RCC 7860 (cell line): ENCODE data around the gene COL18A1.
"Not testable (repeated sequence)": the region's sequence is repeated elsewhere in the genome, so short reads cannot be mapped to it uniquely, and the experiment has no call there.

ENCODE experiments used
- DNase-seq: peaks from one replicate; pipeline ENCODE4 v3.0.0-alpha.2; 2015; ENCODE audit warnings: low spot score
- FAIRE-seq: peaks from 2 replicates; lab custom pipeline; 2012; peaks lifted over from hg19 to GRCh38; lab: Jason Lieb, UNC

The COL18A1 gene

DNA sequence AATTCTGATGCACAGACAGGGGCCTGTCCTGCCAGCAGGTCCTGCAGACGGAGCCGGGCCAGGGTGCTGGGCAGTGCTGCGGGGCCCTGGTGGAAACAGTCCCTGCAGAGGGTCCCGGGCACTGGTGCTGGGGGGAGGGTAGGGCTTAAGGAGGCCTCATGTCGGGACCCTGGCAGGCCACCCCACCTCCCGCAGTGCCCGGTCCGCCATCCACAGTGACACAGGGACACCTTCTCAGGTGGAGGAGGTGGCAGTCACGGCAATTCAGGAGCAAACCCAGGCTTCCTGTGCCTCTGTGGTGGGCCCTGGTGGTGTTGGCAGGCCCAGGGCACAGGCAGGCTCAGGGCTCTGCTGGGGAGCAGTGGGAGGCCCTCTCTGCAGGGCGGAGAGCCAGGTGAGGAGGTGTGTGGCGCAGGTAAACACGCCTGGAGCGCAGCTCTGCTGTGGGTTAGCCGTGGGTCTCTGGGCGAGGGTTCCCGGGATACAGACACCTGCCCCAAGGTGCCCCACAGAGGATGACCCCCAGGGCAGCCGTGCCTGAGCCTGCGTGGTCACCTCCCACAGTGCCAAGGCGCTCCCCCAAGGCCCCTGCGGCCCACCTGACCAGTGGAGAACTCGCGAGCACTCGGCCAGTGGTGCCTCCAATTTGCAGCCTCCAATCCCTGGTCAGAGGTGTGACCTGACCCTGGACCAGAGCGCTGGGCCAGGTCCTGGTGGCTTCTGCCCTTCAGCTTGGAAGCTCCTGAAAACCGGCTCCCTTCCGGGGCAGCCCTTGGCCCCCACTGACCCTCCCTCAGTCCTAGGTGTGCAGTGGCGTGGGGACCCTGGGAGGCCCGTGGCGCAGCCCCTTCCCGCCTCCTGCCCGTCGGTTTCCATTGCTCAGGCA lies 19.2 kb downstream of the COL18A1 start:
- FAIRE-seq (no peak), DNase-seq (no peak)

DNA sequence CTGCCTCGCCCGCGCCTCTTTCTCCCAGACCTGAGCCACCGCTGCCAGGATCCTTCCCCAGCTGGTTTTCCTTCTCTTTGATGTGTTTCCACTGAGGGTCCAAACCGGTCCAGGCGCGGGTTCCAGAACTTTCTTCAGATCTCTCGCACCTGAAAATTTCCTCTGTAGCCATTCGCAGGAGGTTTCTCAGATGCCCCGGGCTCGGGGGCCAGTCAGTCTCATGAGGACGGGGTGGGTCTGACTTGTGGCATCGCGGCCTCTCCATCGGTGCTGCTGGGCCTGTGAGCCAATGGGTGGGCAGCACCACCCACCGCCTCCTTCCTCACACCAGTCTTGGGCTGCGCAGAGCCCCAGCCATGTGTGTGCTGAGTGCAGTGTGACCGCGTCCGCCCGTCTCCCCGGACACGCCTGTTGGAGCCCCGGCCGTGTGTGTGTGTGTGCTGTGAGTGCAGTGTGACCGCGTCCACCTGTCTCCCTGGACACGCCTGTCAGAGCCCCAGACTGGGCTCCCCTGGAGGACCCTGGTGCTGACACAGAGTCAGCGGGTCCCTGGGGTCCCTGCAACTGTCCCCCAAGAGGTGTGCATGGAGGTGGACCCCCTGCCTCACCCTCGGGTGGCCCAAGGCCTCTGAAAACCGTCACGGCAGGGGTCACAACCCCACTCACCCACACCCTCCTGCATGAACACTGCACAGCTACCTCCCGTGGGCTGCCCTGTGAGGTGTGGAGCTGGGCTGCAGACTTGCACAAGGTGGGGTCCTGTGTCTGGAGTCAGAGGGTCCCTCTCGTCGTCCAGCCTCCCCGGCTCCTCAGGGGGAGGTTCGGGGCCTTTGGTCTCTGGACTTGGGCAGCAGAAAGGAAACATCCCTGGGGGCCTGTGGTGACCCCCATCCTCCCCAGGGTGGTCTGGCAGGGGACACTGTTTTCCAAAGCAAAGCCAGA lies 20.2 kb downstream of the COL18A1 start:
- no peak for FAIRE-seq
- DNase-seq, result no peak

DNA sequence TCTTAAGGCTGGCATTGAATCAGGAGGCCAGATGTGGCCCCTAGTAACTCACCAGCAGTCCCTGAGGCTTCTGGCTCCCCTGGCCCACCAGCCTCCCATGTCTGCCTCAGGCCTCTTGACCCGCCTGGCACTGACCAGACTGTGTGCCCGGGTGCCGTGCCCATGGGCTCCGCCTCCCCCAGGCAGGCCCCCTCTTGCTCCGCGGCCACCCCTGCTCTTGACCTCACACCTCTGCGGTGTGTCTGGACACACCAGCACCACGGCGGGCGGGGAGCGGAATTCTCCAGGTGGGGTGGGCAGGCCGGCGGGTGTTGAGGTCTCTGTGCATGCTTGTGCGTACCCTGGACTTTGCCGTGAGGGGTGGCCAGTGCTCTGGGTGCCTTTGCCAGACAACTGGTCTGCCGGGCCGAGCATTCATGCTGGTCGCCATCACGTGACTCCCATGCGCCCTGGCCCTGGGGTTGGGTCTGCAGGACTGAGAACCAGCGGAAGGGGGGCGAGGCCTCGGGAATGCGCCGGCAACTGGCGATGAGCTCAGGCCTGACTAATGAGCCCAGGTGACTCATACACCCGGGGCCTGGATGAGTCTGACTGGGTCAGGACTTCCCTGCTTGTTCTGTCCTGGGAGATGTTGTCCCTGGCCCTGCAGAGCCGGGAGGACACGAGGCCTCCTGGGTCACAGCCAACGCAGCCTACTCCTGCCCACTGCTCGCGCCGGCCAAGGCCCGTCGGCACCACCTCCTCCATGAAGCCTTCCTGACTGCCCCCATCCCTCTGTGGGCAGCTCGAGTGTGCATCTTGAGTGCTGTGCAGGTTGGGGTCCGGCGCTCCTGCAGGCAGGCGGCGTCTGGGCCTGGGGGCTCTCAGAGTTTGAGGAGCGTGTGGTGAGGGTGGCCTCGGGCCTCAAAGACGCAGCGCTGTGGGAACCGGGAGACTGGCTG lies 22.6 kb downstream of the COL18A1 start:
- FAIRE-seq (peak; percentile 94), DNase-seq (peak; percentile 98)

DNA sequence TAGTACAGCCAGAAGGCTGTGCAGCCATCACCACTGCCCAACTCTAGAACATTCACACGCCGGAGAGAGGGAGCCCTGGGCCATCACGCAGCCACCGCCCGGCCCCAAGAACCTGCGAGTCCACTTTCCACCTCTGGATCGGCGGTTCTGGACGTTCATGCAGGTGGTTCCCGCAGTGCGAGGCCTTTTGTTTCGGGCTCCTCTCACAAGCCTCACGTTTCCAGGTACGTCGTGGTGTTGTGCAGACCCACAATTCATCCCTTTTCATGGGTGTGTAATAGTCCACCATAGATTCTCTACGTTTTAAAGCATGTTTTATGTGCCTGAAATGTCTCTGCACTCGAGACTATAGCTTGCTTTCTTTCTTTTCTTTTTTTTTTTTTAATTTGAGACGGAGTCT lies 23.6 kb downstream of the COL18A1 start:
- FAIRE-seq, result no peak

DNA sequence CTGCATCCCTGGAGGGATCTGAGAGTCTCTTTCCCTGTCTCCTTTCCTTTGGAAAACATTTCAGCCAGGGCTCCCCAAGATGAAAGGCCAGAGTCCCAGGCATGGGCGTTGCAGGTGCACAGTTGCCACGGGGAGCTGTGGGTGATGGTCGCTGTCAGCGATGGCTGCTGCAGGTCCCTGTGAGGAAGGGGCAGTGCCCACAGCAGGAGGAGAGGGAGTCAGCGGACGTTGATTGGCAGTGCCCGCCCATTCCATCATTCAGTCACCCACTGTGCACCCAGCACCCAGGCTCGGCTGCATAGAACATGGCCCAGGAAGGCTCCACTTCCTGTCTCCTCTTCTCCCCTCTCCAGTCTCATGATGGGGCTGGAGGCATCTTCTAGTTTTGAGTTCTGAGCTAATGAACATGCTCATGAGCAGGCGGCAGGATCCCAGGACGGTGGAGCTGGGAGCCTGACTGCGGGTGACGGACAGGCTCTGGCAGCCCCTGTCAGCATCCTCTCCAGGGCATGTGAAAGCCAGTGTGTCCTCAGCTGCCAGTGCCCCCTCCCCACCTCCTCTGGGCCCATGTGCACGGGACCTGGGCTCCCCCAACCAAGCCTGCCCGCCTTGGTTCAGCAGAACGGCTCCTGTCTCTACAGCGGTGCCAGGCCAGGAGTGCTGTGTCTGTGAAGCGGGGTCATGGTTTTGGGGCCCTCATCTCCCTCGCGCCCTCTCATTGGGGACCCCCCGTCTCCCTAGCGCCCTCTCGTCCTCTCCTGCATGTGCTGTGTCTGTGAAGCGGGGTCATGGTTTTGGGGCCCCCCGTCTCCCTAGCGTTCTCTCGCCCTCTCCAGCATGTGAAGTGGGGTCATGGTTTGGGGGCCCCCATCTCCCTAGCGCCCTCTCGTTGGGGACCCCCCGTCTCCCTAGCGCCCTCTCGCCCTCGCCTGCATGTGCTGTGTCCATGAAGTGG lies 24.5 kb downstream of the COL18A1 start:
- no peak for DNase-seq

More for the DNA sequence above, 23.6 kb downstream of the COL18A1 start:
- no peak for DNase-seq

DNA sequence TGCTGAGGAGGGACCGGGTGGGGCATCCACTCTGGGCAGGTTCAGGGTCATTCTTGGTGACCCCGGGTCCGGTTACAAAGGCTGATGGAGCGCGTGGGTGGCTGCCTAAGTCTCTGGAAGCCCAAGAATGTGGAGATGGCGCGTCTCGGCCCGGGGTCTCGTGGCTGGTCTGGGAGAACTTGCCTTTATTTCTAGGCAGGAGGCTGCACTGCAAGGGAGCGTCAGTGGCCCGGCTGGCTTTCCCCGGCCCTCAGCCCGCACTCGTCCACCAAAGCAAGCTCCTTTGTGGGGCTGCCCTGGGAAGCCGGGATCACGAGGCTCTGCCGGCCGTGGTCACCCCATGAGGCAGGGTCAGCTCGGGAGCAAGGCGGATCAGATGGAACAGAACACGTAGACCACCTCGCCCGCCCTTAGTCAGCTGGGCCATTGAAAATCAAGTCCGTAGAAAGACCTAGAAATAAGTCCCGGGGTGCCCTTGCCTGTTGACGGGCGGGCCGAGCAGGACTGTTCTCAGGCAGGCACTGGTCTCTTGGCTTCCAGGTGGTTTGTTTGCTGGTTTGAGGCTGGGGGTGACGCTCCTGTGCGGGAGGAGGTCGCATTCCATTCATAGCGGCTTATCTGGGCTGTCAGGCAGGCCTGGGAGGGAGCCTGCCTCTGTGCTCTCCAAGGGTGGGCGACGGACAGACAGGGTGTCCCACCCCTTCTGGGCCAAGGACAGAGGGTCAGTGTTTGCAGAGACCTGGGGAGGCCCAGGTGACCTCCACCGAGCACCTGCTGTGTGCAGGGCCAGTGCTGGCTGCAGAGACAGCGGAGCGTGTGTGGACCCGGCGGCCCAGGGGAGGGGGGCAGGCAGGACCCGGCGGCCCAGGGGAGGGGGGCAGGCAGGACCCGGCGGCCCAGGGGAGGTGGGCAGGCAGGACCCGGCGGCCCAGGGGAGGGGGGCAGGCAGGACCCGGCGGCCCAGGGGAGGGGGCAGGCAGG lies 25.8 kb downstream of the COL18A1 start:
- FAIRE-seq, result no peak
- DNase-seq, result no peak

More for the DNA sequence above, 24.5 kb downstream of the COL18A1 start:
- FAIRE-seq, result no peak

DNA sequence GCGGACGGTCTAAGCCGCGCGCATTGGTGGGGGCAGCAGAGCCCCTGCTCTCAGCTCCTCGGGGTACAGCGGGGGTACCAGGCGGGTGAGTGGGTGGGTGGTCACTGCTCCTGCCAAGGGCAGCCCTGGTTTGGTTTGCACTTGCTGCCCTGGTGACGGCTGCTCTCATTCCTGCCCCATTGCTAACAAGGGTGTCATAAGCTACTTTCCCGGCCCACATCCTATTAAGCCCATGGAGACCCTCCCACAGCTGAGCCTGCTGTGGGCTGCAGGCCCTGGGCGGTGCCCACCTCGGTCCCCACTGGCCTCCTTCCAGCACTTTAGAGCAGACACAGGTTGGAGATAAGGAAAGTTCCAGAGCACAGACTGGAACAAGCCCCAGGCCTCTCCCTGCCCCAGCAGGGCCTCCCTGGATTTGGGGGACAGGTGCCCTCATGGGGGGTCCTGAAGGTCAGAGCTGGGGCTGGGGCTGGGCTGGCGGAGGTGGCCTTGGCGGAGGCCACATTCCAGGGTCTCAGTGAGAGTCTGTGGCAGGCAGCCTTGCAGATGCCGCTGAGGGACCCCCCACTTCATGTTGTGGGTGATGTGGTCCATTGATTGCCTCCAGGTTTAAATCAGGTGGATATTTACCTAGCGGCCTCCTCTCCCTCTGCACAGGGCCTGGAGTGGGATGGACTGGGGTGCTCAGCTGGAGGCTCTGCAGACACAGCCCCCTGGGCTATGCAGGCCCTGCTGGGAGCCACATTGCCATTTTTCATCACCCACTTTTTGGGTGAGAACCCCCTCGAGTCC lies 27.0 kb downstream of the COL18A1 start:
- DNase-seq, result no peak
- FAIRE-seq, result no peak

DNA sequence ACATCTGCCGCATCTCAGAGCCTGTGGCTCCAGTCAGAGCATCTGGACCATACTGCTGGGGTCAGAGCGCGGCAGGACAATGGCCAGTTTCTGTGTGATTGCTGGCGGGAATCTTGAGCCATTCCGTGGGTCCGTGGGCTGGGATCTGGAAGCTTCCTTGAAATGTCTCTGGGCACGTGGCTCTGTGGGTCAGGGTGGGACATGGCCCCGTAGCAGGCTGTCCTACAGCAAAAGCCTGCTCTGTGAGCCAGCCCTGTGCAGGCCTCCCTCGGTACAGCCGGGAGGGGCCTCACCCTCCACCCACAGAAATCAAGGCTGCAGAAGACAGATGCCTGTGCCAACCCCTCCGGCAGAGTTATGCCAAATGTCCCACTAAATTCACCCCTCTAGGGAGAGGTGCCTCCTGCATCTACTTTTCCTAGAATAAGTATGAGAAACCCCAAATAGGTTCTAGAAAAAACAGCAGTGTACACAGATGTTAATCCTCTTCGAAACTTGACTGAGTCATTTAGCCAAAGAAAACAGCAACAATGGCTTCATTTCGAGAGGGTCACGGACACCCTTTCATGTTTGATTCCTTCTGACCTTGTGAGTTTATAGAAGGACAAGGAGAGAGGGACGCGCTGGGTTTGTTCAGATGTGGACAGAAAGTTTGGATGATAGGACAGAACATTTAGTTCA lies 27.8 kb downstream of the COL18A1 start:
- DNase-seq (no peak), FAIRE-seq (no peak)

DNA sequence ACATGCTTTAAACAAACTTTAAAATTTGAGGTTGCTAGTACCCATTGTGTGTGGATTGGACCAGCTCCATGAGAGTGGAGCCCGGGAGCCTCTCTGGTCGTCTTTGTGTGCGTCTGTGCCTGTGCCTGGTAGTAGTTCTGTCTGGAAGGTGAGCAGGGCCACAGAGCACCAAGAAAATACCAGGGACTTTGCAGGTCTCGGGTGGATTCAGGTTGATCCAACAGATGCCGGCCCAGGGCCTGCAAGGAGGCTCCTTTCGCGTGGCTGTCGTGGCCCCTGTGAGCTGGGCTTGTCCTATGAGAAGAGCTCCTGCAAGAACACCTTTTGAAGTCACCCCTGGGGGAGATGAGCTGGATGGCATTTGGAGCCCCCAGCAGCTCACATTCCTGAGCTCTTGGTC lies 28.3 kb downstream of the COL18A1 start:
- FAIRE-seq (no peak), DNase-seq (no peak)

DNA sequence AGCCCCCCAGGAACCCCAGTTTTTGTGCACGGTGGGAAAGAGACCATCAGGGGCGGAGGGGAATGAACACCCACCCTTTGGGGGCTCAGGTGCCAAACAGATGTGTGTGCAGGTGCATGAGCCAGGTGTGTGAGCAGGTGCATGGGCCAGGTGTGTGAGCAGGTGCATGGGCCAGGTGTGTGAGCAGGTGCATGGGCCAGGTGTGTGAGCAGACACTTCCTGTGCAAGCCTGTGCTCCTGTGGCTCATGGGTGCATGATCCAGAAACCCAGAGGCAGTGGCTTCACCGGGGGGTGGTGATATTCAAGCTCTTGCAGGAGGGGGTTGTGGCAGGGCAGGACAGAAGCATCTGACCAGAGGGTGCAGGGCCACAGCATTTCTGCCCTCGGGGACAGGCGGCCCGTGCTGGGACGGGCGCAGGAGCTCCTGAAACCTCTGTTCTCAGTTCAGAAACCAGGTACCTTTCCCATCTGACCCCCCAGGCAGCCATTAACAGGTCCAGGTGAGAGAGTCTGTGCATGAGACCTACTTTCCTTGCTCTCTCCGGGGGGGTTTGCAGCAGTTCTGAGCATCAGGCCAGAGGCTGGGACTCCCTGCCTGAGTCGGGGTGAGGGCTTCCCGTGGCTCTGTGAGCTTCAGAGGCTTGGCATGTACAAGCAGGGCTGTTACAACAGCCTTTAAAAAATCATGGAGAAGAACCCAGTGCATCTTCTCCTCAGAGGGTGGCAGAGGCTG lies 29.1 kb downstream of the COL18A1 start:
- FAIRE-seq (no peak), DNase-seq (no peak)

DNA sequence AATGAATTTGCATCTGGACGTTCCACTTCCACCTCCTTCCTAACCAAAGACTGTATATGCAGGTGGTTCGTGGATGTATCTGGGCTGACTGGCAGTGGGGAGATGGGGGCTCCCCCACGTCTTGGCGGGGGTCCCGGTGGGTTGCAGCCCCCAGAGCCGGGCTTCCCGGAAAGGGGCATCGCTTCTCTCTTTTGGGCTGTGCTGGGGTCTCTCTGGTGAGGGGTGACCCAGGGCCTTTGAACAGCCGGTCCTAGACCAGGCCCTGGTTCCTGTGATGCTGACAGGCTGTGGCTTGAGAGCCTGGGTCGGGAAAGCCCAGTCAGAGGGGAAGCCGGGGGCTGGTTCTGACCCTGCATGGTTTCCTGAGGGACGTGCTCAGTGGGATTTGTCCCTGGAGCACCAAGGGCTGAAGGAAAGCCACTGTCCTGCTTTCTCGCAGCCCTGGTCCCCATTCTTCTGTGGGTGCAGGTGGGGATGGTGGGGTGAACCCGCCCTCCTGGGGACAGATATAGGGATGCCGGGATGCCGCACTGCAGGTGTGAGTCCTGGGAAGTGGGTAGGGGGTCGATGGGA lies 29.8 kb downstream of the COL18A1 start:
- FAIRE-seq (no peak), DNase-seq (no peak)

DNA sequence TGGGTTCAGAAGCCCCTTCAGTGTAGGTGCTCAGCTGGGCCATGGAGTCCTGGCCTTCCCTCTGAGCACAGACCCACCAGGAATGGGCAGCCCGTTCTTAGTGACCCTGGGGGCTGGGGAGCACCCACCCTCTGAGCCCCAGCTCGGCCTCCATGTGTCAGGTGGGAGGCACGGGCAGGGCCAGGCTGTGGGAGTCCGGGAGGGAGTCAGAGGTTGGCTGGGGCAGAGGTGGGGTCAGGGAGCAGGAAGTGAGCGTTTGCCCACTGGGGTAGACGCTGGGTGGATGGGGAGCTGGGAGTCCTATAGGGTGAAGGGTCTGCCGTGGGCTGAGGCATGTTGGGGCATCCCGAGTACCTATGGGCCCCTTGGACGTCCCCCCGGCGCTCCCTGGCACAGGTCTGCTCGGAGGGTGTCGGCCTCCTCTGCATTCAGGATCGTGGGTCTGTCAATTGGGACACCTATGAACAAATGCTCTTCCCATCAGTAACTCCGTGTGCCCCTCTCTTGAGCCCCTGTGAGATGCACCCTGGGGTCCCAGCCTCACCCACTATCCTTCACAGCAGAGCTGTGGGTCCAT lies 30.5 kb downstream of the COL18A1 start:
- no peak for FAIRE-seq
- no peak for DNase-seq

DNA sequence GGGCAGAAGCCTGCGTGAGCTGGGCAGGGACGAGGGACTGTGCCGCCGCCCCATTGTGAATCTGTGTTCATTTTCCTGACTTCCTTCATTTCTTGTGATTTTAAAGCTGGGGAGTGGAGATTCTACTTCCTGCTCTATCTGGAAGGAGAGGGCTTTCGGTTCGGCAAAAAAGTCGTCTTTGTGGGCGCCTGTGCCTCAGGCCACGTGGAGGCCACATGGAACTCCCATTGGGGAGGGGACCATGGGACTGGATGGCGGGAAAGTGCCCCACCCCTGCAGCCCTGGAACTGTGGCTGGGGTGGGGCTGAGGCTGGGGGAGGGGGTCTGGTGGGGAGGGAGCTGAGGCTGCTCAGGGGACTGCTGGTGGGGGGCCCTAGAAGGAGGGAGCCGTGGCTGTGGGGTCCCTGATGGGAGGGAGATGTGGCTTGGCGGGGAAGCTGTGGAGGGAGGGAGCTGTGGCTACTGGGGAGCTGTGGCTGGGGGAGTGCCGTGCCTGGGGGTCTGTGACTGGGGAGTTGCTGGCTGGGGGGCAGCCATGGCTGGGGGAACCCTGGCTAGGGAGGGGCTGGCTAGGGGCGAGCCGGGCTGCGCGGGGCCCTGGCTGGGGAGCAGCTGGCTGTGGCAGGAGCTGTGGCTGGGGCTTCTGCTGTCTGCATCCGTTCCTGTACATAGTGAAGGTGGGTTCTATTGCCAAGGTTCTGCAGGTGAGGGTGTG lies 31.5 kb downstream of the COL18A1 start:
- DNase-seq, result no peak

DNA sequence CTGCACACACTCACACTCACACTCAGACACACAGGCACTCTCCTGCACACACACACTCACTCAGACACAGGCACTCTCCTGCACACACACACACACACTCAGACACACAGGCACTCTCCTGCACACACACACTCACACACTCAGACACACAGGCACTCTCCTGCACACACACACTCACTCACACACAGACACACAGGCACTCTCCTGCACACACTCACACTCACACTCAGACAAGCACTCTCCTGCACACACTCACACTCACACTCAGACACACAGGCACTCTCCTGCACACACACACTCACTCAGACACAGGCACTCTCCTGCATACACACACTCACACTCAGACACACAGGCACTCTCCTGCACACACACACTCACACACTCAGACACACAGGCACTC lies 32.9 kb downstream of the COL18A1 start:
- FAIRE-seq, DNase-seq: not testable (repeated sequence)

More for the DNA sequence above, 31.5 kb downstream of the COL18A1 start:
- FAIRE-seq, result no peak
